ENCODE data around the gene PUM2. TPM values are rescaled to one million over a fixed set of nuclear protein-coding genes. Genes with fewer than 3 reads are reported as not detected.
A peak's percentile ranks its signal among the peaks of the same experiment; 100 is the strongest.

Gene PUM2
- total and polyA plus RNA-seq, 2 of the 13 experiments (the other 11 are each of a cell fraction or from before 2014, with no cell fraction given) = 69.6 to 69.8 TPM

DNA sequence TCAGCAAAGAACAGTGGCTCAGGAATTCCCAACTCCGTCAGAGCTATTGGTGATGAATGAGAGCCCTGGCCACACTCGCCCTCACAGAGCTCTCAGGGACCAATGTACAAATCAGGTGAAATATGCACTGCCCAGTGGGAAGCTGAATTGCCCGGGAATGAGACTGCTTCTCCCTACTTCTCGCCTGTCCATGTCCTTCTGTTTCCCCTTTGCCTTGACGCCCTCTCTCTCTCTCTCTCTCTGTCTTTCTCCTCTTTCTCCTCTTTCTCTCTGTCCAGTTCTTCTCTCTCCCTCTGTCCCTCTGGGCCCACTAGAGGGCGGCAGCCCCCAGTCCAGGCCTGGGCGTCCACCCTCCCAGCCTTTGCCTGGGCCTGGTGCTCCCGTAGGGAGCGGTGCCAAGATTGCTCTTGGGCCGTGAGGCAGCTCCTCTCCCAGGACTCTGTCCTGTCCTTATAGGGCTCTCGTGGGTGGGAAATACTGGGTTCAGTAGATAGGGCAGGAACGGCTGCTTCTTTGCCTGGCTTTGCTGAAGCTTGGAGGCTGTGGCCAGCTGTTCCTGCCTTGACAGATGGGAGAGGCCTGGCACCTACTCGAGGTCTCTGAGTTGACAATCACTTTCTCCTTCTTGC lies 28.4 kb upstream of the PUM2 start (continued):
- TF ChIP-seq ZNF260 (CRISPR knock-in tag; IDR thresholded peaks at IDR 0.05; ENCODE audit: borderline replicate concordance, low read depth) = no peak
- TF ChIP-seq TCF7 (IDR thresholded peaks at IDR 0.05; ENCODE audit: low read depth) = no peak
- no peak for TF ChIP-seq ZBTB25 (CRISPR knock-in tag; IDR thresholded peaks at IDR 0.05)
- TF ChIP-seq MED1 (CRISPR knock-in tag; IDR thresholded peaks at IDR 0.05) = peak; percentile 47; the same call in 1 of the 2 replicates
- TF ChIP-seq ZNF589 (CRISPR knock-in tag; conservative IDR thresholded peaks at IDR 0.05) = no peak
- peak; percentile 50; the same call in 1 of the 2 replicates for TF ChIP-seq AHR (CRISPR knock-in tag; IDR thresholded peaks at IDR 0.05)
- no peak for TF ChIP-seq PAWR (CRISPR knock-in tag; IDR thresholded peaks at IDR 0.05; ENCODE audit: borderline replicate concordance)
- no peak for TF ChIP-seq THAP7 (CRISPR knock-in tag; IDR thresholded peaks at IDR 0.05)
- no peak for TF ChIP-seq REST (IDR thresholded peaks at IDR 0.05; ENCODE audit: borderline replicate concordance in 1 of 2, low read depth in 1 of 2, low read length in 2 of 2)
- peak; percentile 63 to 90; a peak in 3 of 4 replicates for TF ChIP-seq HMGXB4 (CRISPR knock-in tag; IDR thresholded peaks at IDR 0.05; ENCODE audit: borderline replicate concordance in 1 of 2, low read depth in 1 of 2)
- no peak for TF ChIP-seq SETDB1 (CRISPR knock-in tag; IDR thresholded peaks at IDR 0.05; ENCODE audit: borderline replicate concordance)
- TF ChIP-seq ZNF563 (CRISPR knock-in tag; IDR thresholded peaks at IDR 0.05) = peak; percentile 49; the same call in 1 of the 2 replicates
- no peak for TF ChIP-seq SOX13 (IDR thresholded peaks at IDR 0.05)
- TF ChIP-seq SOX13 (CRISPR knock-in tag; conservative IDR thresholded peaks at IDR 0.05 in 1 of 2, IDR thresholded peaks at IDR 0.05 in 1 of 2) = peak in 1 of 2 experiments; percentile 34; a peak in 1 of 4 replicates
- no peak for TF ChIP-seq ZNF232 (CRISPR knock-in tag; IDR thresholded peaks at IDR 0.05; ENCODE audit: borderline replicate concordance)
- TF ChIP-seq, protein P1, sequence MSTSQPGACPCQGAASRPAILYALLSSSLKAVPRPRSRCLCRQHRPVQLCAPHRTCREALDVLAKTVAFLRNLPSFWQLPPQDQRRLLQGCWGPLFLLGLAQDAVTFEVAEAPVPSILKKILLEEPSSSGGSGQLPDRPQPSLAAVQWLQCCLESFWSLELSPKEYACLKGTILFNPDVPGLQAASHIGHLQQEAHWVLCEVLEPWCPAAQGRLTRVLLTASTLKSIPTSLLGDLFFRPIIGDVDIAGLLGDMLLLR (CRISPR knock-in tag; IDR thresholded peaks at IDR 0.05) = no peak
- TF ChIP-seq ZNF547 (CRISPR knock-in tag; IDR thresholded peaks at IDR 0.05) = peak; percentile 79; the same call in 1 of the 2 replicates
- TF ChIP-seq, protein P2, sequence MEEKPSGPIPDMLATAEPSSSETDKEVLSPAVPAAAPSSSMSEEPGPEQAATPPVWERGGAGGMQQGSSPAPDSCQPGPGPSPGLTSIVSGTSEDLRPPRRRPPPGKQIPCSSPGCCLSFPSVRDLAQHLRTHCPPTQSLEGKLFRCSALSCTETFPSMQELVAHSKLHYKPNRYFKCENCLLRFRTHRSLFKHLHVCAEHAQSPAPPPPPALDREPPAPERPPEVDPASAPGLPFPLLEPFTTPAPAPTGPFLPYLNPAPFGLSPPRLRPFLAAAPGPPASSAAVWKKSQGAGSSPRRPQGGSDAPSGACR (CRISPR knock-in tag; IDR thresholded peaks at IDR 0.05) = no peak
- no peak for TF ChIP-seq FOXO1 (CRISPR knock-in tag; IDR thresholded peaks at IDR 0.05)
- TF ChIP-seq EZH2 (conservative IDR thresholded peaks at IDR 0.05; ENCODE audit: low read depth, low read length) = no peak
